Keratinocyte (primary cell): ENCODE results near the gene PDIA4.

Source experiments
- CTCF ChIP-seq, 3 experiments: IDR thresholded peaks in 1 of 3; conservative IDR thresholded peaks in 1 of 3; optimal IDR thresholded peaks in 1 of 3; 2 replicates in 2 of 3; 3 replicates in 1 of 3; pipeline versions ENCODE3 to v1.5.1; 2011; ENCODE audit warnings: low read length in 3 of 3, mild to moderate bottlenecking in 3 of 3, moderate library complexity in 2 of 3, control low read depth in 1 of 3, inconsistent platforms in 1 of 3; ENCODE audit not compliant: insufficient read depth in 2 of 3; ENCODE audit errors: extremely low read depth in 1 of 3
- EZH2 ChIP-seq: IDR thresholded peaks from one replicate; pipeline ENCODE4 v1.6.1; 2012; ENCODE audit warnings: inconsistent platforms, mild to moderate bottlenecking, low read length, moderate library complexity

GRCh38 chr7:149002604-149003003 is 25.7 kb downstream of the PDIA4 start:
- no peak for TF ChIP-seq CTCF (optimal IDR thresholded peaks at IDR 0.05 in 1 of 3, IDR thresholded peaks at IDR 0.05 in 1 of 3, conservative IDR thresholded peaks at IDR 0.05 in 1 of 3; ENCODE audit: extremely low read depth in 1 of 3, insufficient read depth in 2 of 3, low read length in 3 of 3)
- TF ChIP-seq EZH2 = no peak
